LNCAP (cell line): Measurements from ENCODE around the gene MAB21L1.

Experiments used
- TF ChIP-seq, protein P1 (sequence below): fragments of 450-650 bp; IDR thresholded peaks from 2 replicates; pipeline ENCODE4 v1.5.1; 2017; ENCODE audit warnings: mild to moderate bottlenecking

Gene MAB21L1

DNA sequence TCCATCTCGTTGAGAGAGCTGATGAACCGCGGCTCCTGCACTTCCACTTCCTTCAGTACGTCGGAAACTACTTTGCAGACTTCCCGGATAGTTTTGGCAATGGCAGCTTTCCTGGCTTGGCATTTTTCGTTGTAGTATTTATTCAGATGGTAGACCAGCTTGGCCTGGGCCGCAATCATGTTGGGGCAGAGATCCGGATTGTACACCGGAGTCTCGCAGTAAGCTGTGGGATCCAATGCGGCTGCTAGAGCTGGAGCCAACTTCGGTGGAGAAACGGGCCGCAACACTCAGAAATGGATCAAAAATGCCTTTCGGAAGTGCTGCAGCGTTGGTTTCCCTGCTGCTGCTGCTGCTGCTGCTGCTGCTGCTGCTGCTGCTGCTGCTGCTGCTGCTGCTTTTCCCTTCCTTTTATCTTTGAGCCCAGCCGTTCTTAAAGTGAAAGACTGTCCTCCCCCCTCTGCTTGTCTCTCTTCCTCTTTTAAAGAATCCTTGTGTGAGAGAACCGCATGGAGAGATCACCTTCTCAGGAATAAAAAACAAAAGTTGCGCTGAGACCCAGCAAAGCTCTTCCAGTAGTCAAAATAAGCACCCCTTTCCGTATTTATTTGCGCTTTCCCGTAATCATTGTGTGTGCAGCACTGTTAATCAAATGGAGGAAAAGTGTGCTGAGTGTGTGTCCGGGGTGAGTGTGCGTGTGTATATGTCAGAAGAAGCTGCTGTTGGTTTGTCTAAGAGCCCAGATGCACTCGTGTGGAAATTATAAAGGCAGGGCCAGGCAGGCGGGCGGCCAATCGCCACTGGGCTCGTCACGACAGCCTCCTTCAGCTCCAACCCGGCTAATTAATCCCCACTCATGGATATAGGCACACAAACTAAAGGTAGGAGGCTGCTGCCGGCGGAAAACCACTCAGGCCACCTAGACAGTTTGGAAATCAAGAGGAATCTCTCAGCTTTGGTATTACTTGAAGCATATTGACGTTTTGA lies at the start of gene MAB21L1:
Gene MAB21L1, minus strand, starts transcription at position 730 of the 984 bp plus-strand sequence. Its CDS starts 551 bp downstream, at position 179.
- TF ChIP-seq, protein P1, sequence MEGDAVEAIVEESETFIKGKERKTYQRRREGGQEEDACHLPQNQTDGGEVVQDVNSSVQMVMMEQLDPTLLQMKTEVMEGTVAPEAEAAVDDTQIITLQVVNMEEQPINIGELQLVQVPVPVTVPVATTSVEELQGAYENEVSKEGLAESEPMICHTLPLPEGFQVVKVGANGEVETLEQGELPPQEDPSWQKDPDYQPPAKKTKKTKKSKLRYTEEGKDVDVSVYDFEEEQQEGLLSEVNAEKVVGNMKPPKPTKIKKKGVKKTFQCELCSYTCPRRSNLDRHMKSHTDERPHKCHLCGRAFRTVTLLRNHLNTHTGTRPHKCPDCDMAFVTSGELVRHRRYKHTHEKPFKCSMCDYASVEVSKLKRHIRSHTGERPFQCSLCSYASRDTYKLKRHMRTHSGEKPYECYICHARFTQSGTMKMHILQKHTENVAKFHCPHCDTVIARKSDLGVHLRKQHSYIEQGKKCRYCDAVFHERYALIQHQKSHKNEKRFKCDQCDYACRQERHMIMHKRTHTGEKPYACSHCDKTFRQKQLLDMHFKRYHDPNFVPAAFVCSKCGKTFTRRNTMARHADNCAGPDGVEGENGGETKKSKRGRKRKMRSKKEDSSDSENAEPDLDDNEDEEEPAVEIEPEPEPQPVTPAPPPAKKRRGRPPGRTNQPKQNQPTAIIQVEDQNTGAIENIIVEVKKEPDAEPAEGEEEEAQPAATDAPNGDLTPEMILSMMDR, result no peak

DNA sequence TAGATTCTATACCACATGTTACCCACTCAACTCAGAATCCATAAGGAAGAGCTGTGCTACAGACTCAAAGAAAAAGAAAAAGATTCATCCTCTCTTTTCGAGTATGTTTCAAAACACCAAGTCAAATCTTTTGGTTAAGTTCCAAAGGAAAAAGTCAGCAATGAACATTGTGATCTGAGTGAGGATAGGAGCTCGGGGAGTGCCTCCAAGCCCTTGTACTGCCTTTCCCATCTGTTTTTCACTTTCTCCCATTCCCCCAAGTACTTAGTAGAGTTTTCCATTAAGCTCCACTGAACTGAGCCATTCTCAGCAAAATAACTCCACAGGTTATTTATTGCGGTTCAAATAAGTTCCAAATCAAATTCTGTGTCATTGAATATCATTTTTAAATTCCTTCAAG lies 47.7 kb upstream of the MAB21L1 start:
- TF ChIP-seq, protein P1, result no peak

DNA sequence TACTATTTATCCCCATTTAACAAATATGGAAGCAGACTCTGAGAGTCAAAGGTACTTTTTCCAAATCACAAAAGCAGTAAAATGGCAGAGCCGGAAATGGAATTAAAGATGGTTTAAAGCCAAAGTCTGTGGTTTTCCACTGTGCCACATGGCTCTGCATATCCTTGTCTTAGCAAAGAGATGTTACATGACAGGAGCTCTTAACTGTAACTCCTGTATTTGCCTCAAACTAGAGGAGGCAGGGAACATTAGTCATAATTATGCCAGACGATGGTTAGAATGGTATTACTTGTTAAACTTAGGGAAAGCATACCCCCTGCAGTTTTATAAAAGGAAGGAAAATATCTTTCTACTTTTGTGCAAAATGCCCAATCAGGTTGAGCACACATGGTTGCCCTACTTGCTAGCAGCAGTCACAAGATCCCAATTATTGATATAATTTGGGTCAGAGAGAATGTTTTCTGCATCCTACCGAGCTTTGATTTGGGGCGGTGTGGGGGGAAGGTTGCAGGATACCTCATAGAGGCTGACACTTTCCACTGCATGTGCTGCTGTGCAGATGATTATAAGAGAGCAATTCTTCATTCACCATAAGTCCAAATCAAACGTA lies 42.0 kb upstream of the MAB21L1 start:
- TF ChIP-seq, protein P1, result no peak

GRCh38 chr13:35514801-35515502 lies 38.5 kb upstream of the MAB21L1 start:
- TF ChIP-seq, protein P1, result no peak

GRCh38 chr13:35514061-35514477 lies 37.6 kb upstream of the MAB21L1 start:
- TF ChIP-seq, protein P1, result no peak

DNA sequence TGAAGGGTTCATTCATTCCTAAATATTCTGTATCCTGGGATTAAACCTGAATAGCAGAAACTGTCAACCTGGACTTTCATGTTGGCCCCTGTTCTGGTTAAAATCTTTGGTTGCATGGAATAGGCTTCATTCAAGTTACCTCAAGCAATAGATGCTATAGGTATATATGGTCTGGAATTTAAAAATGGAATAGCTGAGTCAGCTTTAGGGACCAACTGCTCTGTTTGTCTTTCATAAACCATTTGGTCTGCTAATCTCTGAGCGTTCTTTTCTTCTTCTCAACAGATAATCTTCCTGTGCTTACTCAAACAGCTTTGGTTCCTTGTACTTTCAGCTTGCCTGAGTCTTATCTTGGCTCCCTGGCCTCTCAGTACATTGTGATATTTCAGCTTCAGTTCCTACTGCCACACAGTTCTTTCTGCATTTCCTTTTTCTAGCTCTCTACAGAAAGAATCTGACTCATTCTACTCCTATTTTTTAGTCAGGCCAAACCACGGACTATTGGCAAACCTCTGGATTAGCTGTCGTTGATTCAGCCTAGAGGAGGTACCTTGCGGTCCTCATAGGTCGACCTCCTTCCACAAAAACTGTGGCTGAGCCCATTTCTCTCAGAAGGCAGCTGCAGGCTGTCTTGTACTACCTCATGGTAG lies 35.9 kb upstream of the MAB21L1 start:
- TF ChIP-seq, protein P1, result no peak

- TF ChIP-seq, protein P1, result no peak
Measured at GRCh38 chr13:35502456-35502855, 26.0 kb upstream of the MAB21L1 start.
